ENCODE measurements around the gene BEST3.

- no peak for TF ChIP-seq CTCF (IDR thresholded peaks at IDR 0.05)
- TF ChIP-seq POLR2A (IDR thresholded peaks at IDR 0.05): no peak
Observed at GRCh38 chr12:69686731-69687130, 12.4 kb downstream of the BEST3 start.

Data from adrenal gland (tissue), 5 donors.